Tibial artery (tissue), 4 donors: Measurements from ENCODE around the gene RHOBTB3.

Experiments used
- DNase-seq, 2 donors: peaks; one replicate each; pipeline ENCODE4 v3.0.0-alpha.2; 2019
- H3K27ac ChIP-seq, 2 donors: fragments of 200-600 bp; sonication (generic) in 1 of 2; 1 replicate in 1 of 2; 2 replicates in 1 of 2; pipeline ENCODE4 v1.5.1; 2018 to 2019; ENCODE audit warnings: mild to moderate bottlenecking in 1 of 2
- H3K27me3 ChIP-seq, 2 donors: fragments of 200-600 bp; sonication (generic) in 1 of 2; one replicate each; pipeline versions ENCODE4 v1.5.1 to v1.6.0; 2016 to 2019
- H3K36me3 ChIP-seq, 3 donors: fragments of 200-600 bp; sonication (generic) in 2 of 3; one replicate each; pipeline ENCODE4 v1.5.1; 2016 to 2019; ENCODE audit warnings: mild to moderate bottlenecking in 2 of 3
- H3K4me1 ChIP-seq, 4 donors: fragments of 200-600 bp; sonication (generic) in 2 of 4; 1 replicate in 3 of 4; 2 replicates in 1 of 4; pipeline ENCODE4 v1.5.1; 2016 to 2019
- H3K4me3 ChIP-seq, 2 donors: fragments of 200-600 bp; sonication (generic) in 1 of 2; 1 replicate in 1 of 2; 2 replicates in 1 of 2; pipeline ENCODE4 v1.5.1; 2018 to 2019; ENCODE audit warnings: mild to moderate bottlenecking in 2 of 2
- H3K9me3 ChIP-seq, 3 donors: fragments of 200-600 bp; sonication (generic) in 1 of 3; one replicate each; pipeline ENCODE4 v1.5.1; 2016 to 2019
- CTCF ChIP-seq, 2 experiments: fragments of 200-600 bp in 1 of 2; fragments of 450-650 bp in 1 of 2; IDR thresholded peaks; one replicate each; pipeline ENCODE4 v1.5.1; 2017 to 2019; ENCODE audit warnings: antibody characterized with exemption in 2 of 2, mild to moderate bottlenecking in 1 of 2, moderate library complexity in 1 of 2
- intact Hi-C: fragments of 100-400 bp; cut with DNase I; formaldehyde crosslinking; loops from one replicate; pipeline ENCODE4 v1.15.0; 2023; ENCODE audit warnings: low total_unique reads

The RHOBTB3 gene

GRCh38 chr5:95779611-95780010, 48.5 kb downstream of the RHOBTB3 start:
- Histone ChIP-seq H3K9me3 (no peaks in the 10 kb centered on the region), H3K27ac (peak overlapping the region; percentile 58 to 66), H3K27me3 (no peaks in the 10 kb centered on the region), H3K36me3 (peaks cover 0 to 5% (median under 1%) of the 10 kb centered on the region in 3 donors), H3K4me3 (no peak overlapping the region), H3K4me1 (peaks cover 0 to 23% (median 5%) of the 10 kb centered on the region in 4 donors)
- intact Hi-C loops: loop anchor here (10.0 kb wide), 1 partner anchor 115 kb away; no protein-coding TSS in a partner anchor
- DNase-seq: no peak
- TF ChIP-seq CTCF (IDR thresholded peaks at IDR 0.05): no peak

GRCh38 chr5:95780597-95780996, 49.5 kb downstream of the RHOBTB3 start:
- H3K4me3 ChIP-seq: no peak overlapping the region
- DNase-seq: no peak
- intact Hi-C loops: loop anchor here (10.0 kb wide), 1 partner anchor 116 kb away; no protein-coding TSS in a partner anchor
- no peaks in the 10 kb centered on the region for H3K9me3 ChIP-seq
- no peak for TF ChIP-seq CTCF (IDR thresholded peaks at IDR 0.05)
- H3K36me3 ChIP-seq: peaks cover 0 to 9% (median 6%) of the 10 kb centered on the region in 3 donors
- H3K27ac ChIP-seq: peak overlapping the region; percentile 58 to 66
- no peaks in the 10 kb centered on the region for H3K27me3 ChIP-seq
- peaks cover 0 to 23% (median 5%) of the 10 kb centered on the region in 4 donors for H3K4me1 ChIP-seq

GRCh38 chr5:95781101-95781583, 50.0 kb downstream of the RHOBTB3 start:
- peaks cover 0 to 23% (median 5%) of the 10 kb centered on the region in 4 donors for H3K4me1 ChIP-seq
- no peaks in the 10 kb centered on the region for H3K27me3 ChIP-seq
- H3K27ac ChIP-seq: peak overlapping the region; percentile 58 to 66
- intact Hi-C loops: loop anchor here (1.0 to 10.0 kb wide), 2 partner anchors 65 to 116 kb away; no protein-coding TSS in a partner anchor
- peak; percentile 83 to 94 for TF ChIP-seq CTCF (IDR thresholded peaks at IDR 0.05)
- peak; percentile 88 to 89 for DNase-seq
- no peak overlapping the region for H3K4me3 ChIP-seq
- no peaks in the 10 kb centered on the region for H3K9me3 ChIP-seq
- H3K36me3 ChIP-seq: peaks cover 0 to 9% (median 6%) of the 10 kb centered on the region in 3 donors

- no peak for TF ChIP-seq CTCF (IDR thresholded peaks at IDR 0.05)
- Histone ChIP-seq H3K4me1 (peaks cover 0 to 23% (median 5%) of the 10 kb centered on the region in 4 donors), H3K36me3 (peaks cover 0 to 9% (median 6%) of the 10 kb centered on the region in 3 donors), H3K27me3 (no peaks in the 10 kb centered on the region), H3K4me3 (no peak overlapping the region), H3K27ac (no peak overlapping the region), H3K9me3 (no peaks in the 10 kb centered on the region)
- DNase-seq: no peak
- intact Hi-C loops: loop anchor here (10.0 kb wide), 1 partner anchor 117 kb away; no protein-coding TSS in a partner anchor
Observed at GRCh38 chr5:95782181-95782580, 51.0 kb downstream of the RHOBTB3 start.

GRCh38 chr5:95783661-95784060, 52.5 kb downstream of the RHOBTB3 start:
- intact Hi-C loops: loop anchor here (10.0 kb wide), 1 partner anchor 119 kb away; no protein-coding TSS in a partner anchor
- peaks cover 6 to 13% (median 9%) of the 10 kb centered on the region in 3 donors for H3K36me3 ChIP-seq
- TF ChIP-seq CTCF (IDR thresholded peaks at IDR 0.05): no peak
- no peaks in the 10 kb centered on the region for H3K27me3 ChIP-seq
- DNase-seq: no peak
- H3K4me1 ChIP-seq: peaks cover 0 to 23% (median 5%) of the 10 kb centered on the region in 4 donors
- no peak overlapping the region for H3K4me3 ChIP-seq
- H3K27ac ChIP-seq: no peak overlapping the region
- H3K9me3 ChIP-seq: no peaks in the 10 kb centered on the region
